Smooth muscle cell (in vitro differentiated cells): Measurements from ENCODE around the gene ZNF487. TPM values are rescaled to one million over a fixed set of nuclear protein-coding genes. Genes with fewer than 3 reads are reported as not detected.

ENCODE experiments used
- DNase-seq: peaks from one replicate; lab custom pipeline; 2025; ENCODE audit not compliant: unreplicated experiment; lab: John Stamatoyannopoulos, UW
- H2AFZ ChIP-seq: fragments of 200-600 bp; sonication (generic); 2 replicates; pipeline ENCODE4 v1.6.0; 2016; ENCODE audit warnings: antibody characterized with exemption, low read depth, mild to moderate bottlenecking
- H3F3A ChIP-seq: fragments of 200-600 bp; sonication (generic); 2 replicates; pipeline ENCODE4 v1.6.0; 2017; ENCODE audit warnings: antibody characterized with exemption, low read depth
- H3K27ac ChIP-seq: fragments of 200-600 bp; sonication (generic); 2 replicates; pipeline ENCODE4 v1.5.1; 2016; ENCODE audit warnings: low read depth, mild to moderate bottlenecking
- H3K27me3 ChIP-seq: fragments of 200-600 bp; sonication (generic); 2 replicates; pipeline ENCODE4 v1.6.1; 2016; ENCODE audit warnings: low read depth, mild to moderate bottlenecking
- H3K36me3 ChIP-seq: fragments of 200-600 bp; sonication (generic); 2 replicates; pipeline ENCODE4 v1.5.1; 2016; ENCODE audit warnings: low read depth
- H3K4me1 ChIP-seq: fragments of 200-600 bp; sonication (generic); 2 replicates; pipeline ENCODE4 v1.5.1; 2016; ENCODE audit warnings: low read depth
- H3K4me2 ChIP-seq: fragments of 200-600 bp; sonication (generic); 2 replicates; pipeline ENCODE4 v1.6.0; 2016; ENCODE audit warnings: mild to moderate bottlenecking
- H3K4me3 ChIP-seq: fragments of 200-600 bp; sonication (generic); 2 replicates; pipeline ENCODE4 v1.5.1; 2016; ENCODE audit warnings: mild to moderate bottlenecking
- H3K79me2 ChIP-seq: fragments of 200-600 bp; sonication (generic); 2 replicates; pipeline ENCODE4 v1.6.0; 2016; ENCODE audit warnings: low read depth, mild to moderate bottlenecking
- H3K9ac ChIP-seq: fragments of 200-600 bp; sonication (generic); 2 replicates; pipeline ENCODE4 v1.6.0; 2016; ENCODE audit warnings: low read depth
- H3K9me3 ChIP-seq: fragments of 200-600 bp; sonication (generic); replicated peaks from 2 replicates; pipeline ENCODE4 v1.5.1; 2016; ENCODE audit warnings: low read depth
- H4K20me1 ChIP-seq: fragments of 200-600 bp; sonication (generic); 2 replicates; pipeline ENCODE4 v1.6.0; 2016; ENCODE audit warnings: low read depth
- WGBS: methylation state at CpG from one replicate; pipeline ENCODE4 v1.1.7; 2016; ENCODE audit warnings: low lambda C conversion rate; 5-methylcytosine and 5-hydroxymethylcytosine counted together
- polyA plus RNA-seq: library from polyadenylated mRNA; unstranded; fragments of >200 nt; fragmentation: Nextera tagmentation; extraction: Ambion mirVana; gene quantifications from 2 replicates; pipeline ENCODE4 v1.2.1, GENCODE V29; 2016
- total RNA-seq: library from RNA; depleted of rRNA; stranded (reverse); fragments of >200 nt; gene quantifications from 2 replicates; pipeline ENCODE4 v1.2.3, GENCODE V29; 2014
- TF ChIP-seq, protein P1 (sequence below): fragments of 200-600 bp; sonication (generic); IDR thresholded peaks from 2 replicates; pipeline ENCODE4 v1.5.1; 2017; ENCODE audit warnings: borderline replicate concordance, mild to moderate bottlenecking, antibody characterized with exemption; ENCODE audit not compliant: insufficient read depth, poor library complexity, severe bottlenecking

The ZNF487 gene
- total and polyA plus RNA-seq, 2 experiments from 2014 or later = 5.1 to 9.6 TPM

DNA sequence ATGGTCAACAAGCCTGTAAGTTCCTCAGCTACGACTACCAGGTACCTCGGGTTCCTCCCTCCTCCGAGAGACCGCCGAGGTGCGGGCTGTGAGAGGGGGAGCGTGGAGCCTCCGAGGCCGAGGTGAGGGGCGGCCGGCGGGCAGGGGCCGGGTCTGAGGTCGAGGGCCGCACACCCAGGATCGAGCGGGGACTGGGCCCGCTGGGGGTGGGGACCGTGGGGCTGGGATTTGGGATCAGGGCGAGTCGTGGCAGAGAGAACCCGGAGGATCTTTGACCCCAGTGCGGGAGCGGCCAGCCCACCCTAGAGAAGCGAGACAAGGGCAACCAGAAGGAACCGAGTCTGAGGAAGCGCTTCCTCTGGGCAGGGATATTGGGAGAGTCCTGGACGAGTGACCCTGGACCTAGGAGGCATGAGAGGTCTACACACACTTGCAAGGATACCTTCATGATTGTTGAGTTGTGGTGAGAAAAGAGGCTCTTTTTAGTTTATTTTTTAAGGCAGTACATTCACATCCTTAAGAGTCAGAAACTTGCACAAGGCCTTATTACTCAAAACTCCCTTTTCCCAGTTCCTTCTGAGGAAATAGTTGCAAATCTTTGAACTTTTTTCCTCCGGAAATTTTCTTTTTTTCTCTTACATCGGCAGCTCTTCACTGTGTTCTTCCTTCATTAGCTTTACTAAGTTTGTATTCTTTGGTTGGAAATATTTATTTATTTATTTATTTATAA lies 395 bp downstream of the ZNF487 start:
- Histone ChIP-seq H3K27me3 (no peaks in the 10 kb centered on the region), H3K4me3 (peak overlapping the region; percentile 79), H4K20me1 (no peaks in the 10 kb centered on the region), H2AFZ (peak overlapping the region; percentile 76), H3K9me3 (no peaks in the 10 kb centered on the region), H3K27ac (peak overlapping the region; percentile 97), H3K9ac (peak overlapping the region; percentile 99), H3K4me1 (peaks cover 4% of the 10 kb centered on the region), H3K36me3 (no peaks in the 10 kb centered on the region), H3F3A (peaks cover 3% of the 10 kb centered on the region), H3K4me2 (peak overlapping the region; percentile 90), H3K79me2 (peaks cover 3% of the 10 kb centered on the region)
- no peak for DNase-seq
- TF ChIP-seq, protein P1, sequence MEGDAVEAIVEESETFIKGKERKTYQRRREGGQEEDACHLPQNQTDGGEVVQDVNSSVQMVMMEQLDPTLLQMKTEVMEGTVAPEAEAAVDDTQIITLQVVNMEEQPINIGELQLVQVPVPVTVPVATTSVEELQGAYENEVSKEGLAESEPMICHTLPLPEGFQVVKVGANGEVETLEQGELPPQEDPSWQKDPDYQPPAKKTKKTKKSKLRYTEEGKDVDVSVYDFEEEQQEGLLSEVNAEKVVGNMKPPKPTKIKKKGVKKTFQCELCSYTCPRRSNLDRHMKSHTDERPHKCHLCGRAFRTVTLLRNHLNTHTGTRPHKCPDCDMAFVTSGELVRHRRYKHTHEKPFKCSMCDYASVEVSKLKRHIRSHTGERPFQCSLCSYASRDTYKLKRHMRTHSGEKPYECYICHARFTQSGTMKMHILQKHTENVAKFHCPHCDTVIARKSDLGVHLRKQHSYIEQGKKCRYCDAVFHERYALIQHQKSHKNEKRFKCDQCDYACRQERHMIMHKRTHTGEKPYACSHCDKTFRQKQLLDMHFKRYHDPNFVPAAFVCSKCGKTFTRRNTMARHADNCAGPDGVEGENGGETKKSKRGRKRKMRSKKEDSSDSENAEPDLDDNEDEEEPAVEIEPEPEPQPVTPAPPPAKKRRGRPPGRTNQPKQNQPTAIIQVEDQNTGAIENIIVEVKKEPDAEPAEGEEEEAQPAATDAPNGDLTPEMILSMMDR = no peak
- 14% methylated on average over 14 of the region's 30 CpGs for WGBS

DNA sequence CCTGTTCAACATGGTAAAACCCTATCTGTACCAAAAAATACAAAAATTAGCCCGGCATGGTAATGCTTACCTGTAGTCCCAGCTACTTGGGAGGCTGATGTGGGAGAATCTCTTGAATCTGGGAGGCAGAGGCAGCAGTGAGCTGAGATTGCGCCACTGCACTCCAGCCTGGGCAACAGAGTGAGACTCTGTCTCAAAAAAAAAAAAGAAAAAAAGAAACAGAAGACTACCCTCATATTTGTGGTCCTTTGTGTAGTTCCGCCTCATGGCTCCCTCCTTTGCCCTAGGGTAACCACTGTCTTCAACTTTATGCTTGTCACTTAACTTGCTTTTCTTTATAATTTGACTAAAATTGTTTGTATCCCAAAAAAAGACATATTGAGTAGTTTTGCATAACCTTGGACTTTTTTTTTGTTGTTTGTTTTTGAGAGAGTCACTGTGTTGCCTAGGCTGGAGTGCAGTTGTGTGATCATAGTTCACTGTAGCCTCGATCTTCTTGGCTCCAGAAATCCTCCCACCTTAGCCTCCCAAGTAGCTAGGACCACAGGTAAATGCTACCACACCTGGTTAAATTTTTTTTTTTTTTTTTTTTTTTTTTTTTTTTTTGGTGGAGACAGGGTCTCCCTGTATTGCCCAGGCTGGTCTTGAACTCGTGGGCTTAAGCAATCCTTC lies 3.7 kb downstream of the ZNF487 start:
- H4K20me1 ChIP-seq = no peaks in the 10 kb centered on the region
- H2AFZ ChIP-seq = no peak overlapping the region
- 94% methylated on average over 4 of the region's 5 CpGs for WGBS
- no peaks in the 10 kb centered on the region for H3K79me2 ChIP-seq
- no peak overlapping the region for H3K9ac ChIP-seq
- H3K27me3 ChIP-seq = no peaks in the 10 kb centered on the region
- H3K4me2 ChIP-seq = no peak overlapping the region
- no peak for DNase-seq
- peaks cover 6% of the 10 kb centered on the region for H3K9me3 ChIP-seq
- no peaks in the 10 kb centered on the region for H3K36me3 ChIP-seq
- no peak overlapping the region for H3K4me3 ChIP-seq
- no peak overlapping the region for H3K27ac ChIP-seq
- peaks cover 4% of the 10 kb centered on the region for H3K4me1 ChIP-seq
- TF ChIP-seq, protein P1 = no peak
- peaks cover 3% of the 10 kb centered on the region for H3F3A ChIP-seq

DNA sequence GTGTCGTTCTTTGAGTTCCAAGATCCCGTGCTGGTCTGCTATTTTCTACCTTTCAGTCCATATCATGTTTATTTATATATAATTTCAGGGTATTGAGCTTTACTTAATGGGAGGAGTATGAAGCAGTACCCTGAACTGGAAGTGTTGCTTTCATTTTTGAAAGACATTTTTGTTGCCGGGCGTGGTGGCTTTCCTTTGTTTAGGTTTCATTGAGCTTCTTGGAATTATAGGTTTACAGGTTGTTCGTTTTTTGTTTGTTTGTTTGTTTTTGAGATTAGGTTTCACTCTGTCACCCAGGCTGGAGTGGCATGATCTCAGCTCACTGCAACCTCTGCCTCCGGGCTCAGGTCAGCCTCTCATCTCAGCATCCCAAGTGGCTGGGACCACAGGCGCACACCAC lies 7.4 kb downstream of the ZNF487 start:
- H3K4me2 ChIP-seq = no peak overlapping the region
- no peak overlapping the region for H3K27ac ChIP-seq
- H3F3A ChIP-seq = no peaks in the 10 kb centered on the region
- no peak overlapping the region for H3K9ac ChIP-seq
- TF ChIP-seq, protein P1 = no peak
- H3K4me1 ChIP-seq = no peaks in the 10 kb centered on the region
- no peaks in the 10 kb centered on the region for H3K79me2 ChIP-seq
- H3K27me3 ChIP-seq = no peaks in the 10 kb centered on the region
- H2AFZ ChIP-seq = no peak overlapping the region
- H3K36me3 ChIP-seq = no peaks in the 10 kb centered on the region
- H4K20me1 ChIP-seq = no peaks in the 10 kb centered on the region
- no peak overlapping the region for H3K4me3 ChIP-seq
- 90% methylated on average over 7 of the region's 7 CpGs for WGBS
- peaks cover 6% of the 10 kb centered on the region for H3K9me3 ChIP-seq
- DNase-seq = no peak
